Subcutaneous adipose tissue (tissue), 4 donors: Measurements from ENCODE around the gene CNOT6. TPM values are rescaled to one million over a fixed set of nuclear protein-coding genes. Genes with fewer than 3 reads are reported as not detected.

Experiments used
- CTCF ChIP-seq: fragments of 450-650 bp; IDR thresholded peaks from one replicate; pipeline ENCODE4 v1.5.1; 2016; ENCODE audit warnings: low read depth, mild to moderate bottlenecking, control low read depth, antibody characterized with exemption, moderate library complexity
- total RNA-seq, 4 donors: library from RNA; depleted of rRNA; stranded (reverse); fragments of >200 nt; gene quantifications; one replicate each; pipeline ENCODE4 v1.1.0, GENCODE V29; 2016

The CNOT6 gene
- total RNA-seq, 4 donors from 2014 or later, result 9.7 to 19.9 (median 11.0) TPM

GRCh38 chr5:180484813-180485212, 9.4 kb upstream of the CNOT6 start:
- no peak for TF ChIP-seq CTCF

- TF ChIP-seq CTCF, result no peak
Observed at GRCh38 chr5:180486636-180487149, 7.5 kb upstream of the CNOT6 start.

- no peak for TF ChIP-seq CTCF
Observed at GRCh38 chr5:180487556-180487955, 6.6 kb upstream of the CNOT6 start.

- TF ChIP-seq CTCF, result no peak
Observed at GRCh38 chr5:180491496-180491895, 2.7 kb upstream of the CNOT6 start.

GRCh38 chr5:180492226-180492903, 1.8 kb upstream of the CNOT6 start:
- no peak for TF ChIP-seq CTCF

GRCh38 chr5:180494510-180495181, 467 bp downstream of the CNOT6 start:
- TF ChIP-seq CTCF, result no peak

- no peak for TF ChIP-seq CTCF
Observed at GRCh38 chr5:180495292-180495691, 1.1 kb downstream of the CNOT6 start.
